Measurements from ENCODE around the gene KIT. TPM values are rescaled to one million over a fixed set of nuclear protein-coding genes. Genes with fewer than 3 reads are reported as not detected.

KIT gene
- total RNA-seq, 1 donor from 2014 or later = 8.1 TPM

DNA sequence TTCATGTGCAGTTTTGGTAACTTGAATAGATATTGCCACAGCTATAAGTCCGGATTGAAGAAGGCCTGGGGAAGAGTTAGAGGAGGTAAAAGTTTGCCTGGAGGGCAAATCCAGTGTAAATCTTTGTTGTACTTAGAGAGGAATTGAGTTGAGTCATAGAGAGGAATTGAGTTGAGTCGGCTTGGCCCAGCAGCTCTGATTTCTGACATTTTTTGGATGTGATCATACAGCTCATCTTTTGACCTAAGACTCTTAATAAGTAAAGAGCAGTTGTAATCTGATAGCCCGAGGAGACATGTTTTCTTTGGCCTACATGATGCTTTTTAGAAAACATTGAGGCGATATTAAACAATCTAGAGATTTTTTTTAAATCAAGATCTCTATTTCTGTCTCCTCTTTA lies 3.9 kb downstream of the KIT start:
- H3K4me3 Mint-ChIP-seq (ENCODE audit: unreplicated experiment) = no peak overlapping the region
- no peaks in the 10 kb centered on the region for H3K9me3 Mint-ChIP-seq (ENCODE audit: unreplicated experiment)

DNA sequence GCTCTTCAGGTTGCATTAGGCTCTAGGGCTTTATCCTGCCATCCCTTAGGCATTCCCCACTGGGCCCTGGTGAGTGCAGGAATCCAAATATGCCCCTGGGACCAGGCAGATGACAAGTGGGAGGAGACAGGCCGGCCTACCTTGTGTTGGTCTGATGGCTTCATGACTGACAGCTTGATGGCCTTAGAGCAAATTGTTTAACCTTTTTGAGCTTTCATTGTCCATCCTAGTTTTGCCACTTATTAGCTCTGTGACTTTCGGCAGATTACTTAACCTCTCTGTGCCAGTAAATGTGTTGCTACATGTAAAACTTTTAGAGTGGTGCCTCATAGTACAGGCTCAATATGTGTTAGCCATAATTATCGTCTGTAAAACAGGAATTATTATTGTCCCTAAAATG lies 4.4 kb downstream of the KIT start:
- H3K4me3 ChIP-seq (ENCODE audit: insufficient read depth, low read depth, low read length) = no peak overlapping the region
- no peaks in the 10 kb centered on the region for H4K20me1 ChIP-seq (ENCODE audit: insufficient read depth, low read length)
- H3K9me3 Mint-ChIP-seq (ENCODE audit: unreplicated experiment) = no peaks in the 10 kb centered on the region
- FAIRE-seq (no peak), DNase-seq (ENCODE audit: low read depth) (no peak)
- H3K36me3 ChIP-seq (ENCODE audit: insufficient read depth, low read length) = no peaks in the 10 kb centered on the region
- H3K79me2 ChIP-seq (ENCODE audit: insufficient read depth, low read length) = peaks cover 10% of the 10 kb centered on the region
- peak overlapping the region; percentile 64 for H3K4me2 ChIP-seq (ENCODE audit: low read length)
- H3K4me3 Mint-ChIP-seq (ENCODE audit: unreplicated experiment) = no peak overlapping the region
- H3K9ac ChIP-seq (ENCODE audit: low read length) = no peak overlapping the region
- H3K27ac Mint-ChIP-seq (ENCODE audit: unreplicated experiment) = no peak overlapping the region
- peaks cover 29% of the 10 kb centered on the region for H3K4me1 ChIP-seq (ENCODE audit: insufficient read depth, low read length)
- TF ChIP-seq EZH2 (IDR thresholded peaks at IDR 0.05; ENCODE audit: insufficient read depth, low read length) = no peak
- TF ChIP-seq, protein P1, sequence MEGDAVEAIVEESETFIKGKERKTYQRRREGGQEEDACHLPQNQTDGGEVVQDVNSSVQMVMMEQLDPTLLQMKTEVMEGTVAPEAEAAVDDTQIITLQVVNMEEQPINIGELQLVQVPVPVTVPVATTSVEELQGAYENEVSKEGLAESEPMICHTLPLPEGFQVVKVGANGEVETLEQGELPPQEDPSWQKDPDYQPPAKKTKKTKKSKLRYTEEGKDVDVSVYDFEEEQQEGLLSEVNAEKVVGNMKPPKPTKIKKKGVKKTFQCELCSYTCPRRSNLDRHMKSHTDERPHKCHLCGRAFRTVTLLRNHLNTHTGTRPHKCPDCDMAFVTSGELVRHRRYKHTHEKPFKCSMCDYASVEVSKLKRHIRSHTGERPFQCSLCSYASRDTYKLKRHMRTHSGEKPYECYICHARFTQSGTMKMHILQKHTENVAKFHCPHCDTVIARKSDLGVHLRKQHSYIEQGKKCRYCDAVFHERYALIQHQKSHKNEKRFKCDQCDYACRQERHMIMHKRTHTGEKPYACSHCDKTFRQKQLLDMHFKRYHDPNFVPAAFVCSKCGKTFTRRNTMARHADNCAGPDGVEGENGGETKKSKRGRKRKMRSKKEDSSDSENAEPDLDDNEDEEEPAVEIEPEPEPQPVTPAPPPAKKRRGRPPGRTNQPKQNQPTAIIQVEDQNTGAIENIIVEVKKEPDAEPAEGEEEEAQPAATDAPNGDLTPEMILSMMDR (IDR thresholded peaks at IDR 0.05; ENCODE audit: insufficient read depth, low read depth, low read length) = no peak
- no peaks in the 10 kb centered on the region for H3K36me3 Mint-ChIP-seq (ENCODE audit: low read depth, unreplicated experiment)
- H3K27me3 Mint-ChIP-seq (ENCODE audit: low read depth, unreplicated experiment) = peaks cover 4% of the 10 kb centered on the region
- H3K27me3 ChIP-seq (ENCODE audit: insufficient read depth, low read length) = peaks cover 4% of the 10 kb centered on the region
- peaks cover 21% of the 10 kb centered on the region for H3K4me1 Mint-ChIP-seq (ENCODE audit: low read depth, unreplicated experiment)
- H3K9me3 ChIP-seq (ENCODE audit: insufficient read depth, low read depth, low read length) = no peaks in the 10 kb centered on the region
- peak overlapping the region; percentile 24 for H3K27ac ChIP-seq (ENCODE audit: low read depth, low read length)
- H2AFZ ChIP-seq (ENCODE audit: low read depth, low read length) = no peak overlapping the region

More for the DNA sequence above, 3.9 kb downstream of the KIT start:
- Histone ChIP-seq H3K79me2 (ENCODE audit: insufficient read depth, low read length) (peaks cover 10% of the 10 kb centered on the region), H4K20me1 (ENCODE audit: insufficient read depth, low read length) (no peaks in the 10 kb centered on the region), H3K36me3 (ENCODE audit: insufficient read depth, low read length) (no peaks in the 10 kb centered on the region), H3K27me3 (ENCODE audit: insufficient read depth, low read length) (peaks cover 8% of the 10 kb centered on the region), H3K27ac (ENCODE audit: low read depth, low read length) (peak overlapping the region; percentile 69), H3K9ac (ENCODE audit: low read length) (no peak overlapping the region), H3K4me2 (ENCODE audit: low read length) (peak overlapping the region; percentile 64), H3K4me3 (ENCODE audit: insufficient read depth, low read depth, low read length) (no peak overlapping the region), H3K4me1 (ENCODE audit: insufficient read depth, low read length) (peaks cover 29% of the 10 kb centered on the region), H2AFZ (ENCODE audit: low read depth, low read length) (no peak overlapping the region), H3K9me3 (ENCODE audit: insufficient read depth, low read depth, low read length) (no peaks in the 10 kb centered on the region)
- H3K27me3 Mint-ChIP-seq (ENCODE audit: low read depth, unreplicated experiment) = peaks cover 8% of the 10 kb centered on the region
- H3K27ac Mint-ChIP-seq (ENCODE audit: unreplicated experiment) = peak overlapping the region; percentile 44
- FAIRE-seq (peak; percentile 99), DNase-seq (ENCODE audit: low read depth) (peak; percentile 58)
- no peaks in the 10 kb centered on the region for H3K36me3 Mint-ChIP-seq (ENCODE audit: low read depth, unreplicated experiment)
- TF ChIP-seq EZH2 (IDR thresholded peaks at IDR 0.05; ENCODE audit: insufficient read depth, low read length) = no peak
- TF ChIP-seq, protein P1 (IDR thresholded peaks at IDR 0.05; ENCODE audit: insufficient read depth, low read depth, low read length) = no peak
- peaks cover 21% of the 10 kb centered on the region for H3K4me1 Mint-ChIP-seq (ENCODE audit: low read depth, unreplicated experiment)

DNA sequence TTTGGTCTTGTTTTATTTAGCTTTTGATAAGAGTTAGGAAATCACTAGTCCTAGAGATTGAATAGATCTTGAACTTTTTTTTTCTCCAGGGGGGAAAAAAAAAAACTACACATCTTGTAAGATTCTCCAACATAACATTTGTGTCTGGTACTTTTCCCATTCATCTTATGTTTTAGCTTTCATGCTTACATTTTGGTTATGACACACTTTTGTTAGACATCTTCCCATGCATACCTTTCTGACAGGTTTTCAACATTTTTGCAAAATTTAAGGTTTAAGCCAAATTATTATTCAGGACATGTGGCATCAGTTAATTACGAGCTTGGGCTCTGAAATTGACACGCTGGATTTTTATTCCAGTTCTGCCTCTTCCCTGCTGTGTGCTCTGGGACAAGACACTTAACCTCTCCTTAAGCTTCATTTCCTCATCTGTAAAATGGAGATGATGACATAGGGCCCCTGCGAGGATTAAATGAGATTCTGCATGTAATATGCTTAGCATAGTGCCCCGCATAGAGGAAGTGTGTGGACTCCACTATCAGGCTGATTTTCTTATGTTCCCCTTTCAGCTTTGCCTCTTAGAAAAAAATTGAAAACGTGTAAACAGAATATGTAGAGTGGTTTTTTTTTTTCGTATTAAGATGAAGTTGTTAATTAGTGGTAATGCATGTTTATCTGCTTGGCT lies 5.3 kb downstream of the KIT start:
- Histone ChIP-seq H3K4me3 (ENCODE audit: insufficient read depth, low read depth, low read length) (no peak overlapping the region), H3K27me3 (ENCODE audit: insufficient read depth, low read length) (no peaks in the 10 kb centered on the region), H3K9ac (ENCODE audit: low read length) (no peak overlapping the region), H3K36me3 (ENCODE audit: insufficient read depth, low read length) (no peaks in the 10 kb centered on the region), H3K27ac (ENCODE audit: low read depth, low read length) (no peak overlapping the region), H3K9me3 (ENCODE audit: insufficient read depth, low read depth, low read length) (no peaks in the 10 kb centered on the region), H4K20me1 (ENCODE audit: insufficient read depth, low read length) (no peaks in the 10 kb centered on the region), H2AFZ (ENCODE audit: low read depth, low read length) (no peak overlapping the region), H3K4me2 (ENCODE audit: low read length) (no peak overlapping the region), H3K79me2 (ENCODE audit: insufficient read depth, low read length) (peaks cover 10% of the 10 kb centered on the region), H3K4me1 (ENCODE audit: insufficient read depth, low read length) (peaks cover 29% of the 10 kb centered on the region)
- no peaks in the 10 kb centered on the region for H3K36me3 Mint-ChIP-seq (ENCODE audit: low read depth, unreplicated experiment)
- peaks cover 6% of the 10 kb centered on the region for H3K27me3 Mint-ChIP-seq (ENCODE audit: low read depth, unreplicated experiment)
- no peak for DNase-seq (ENCODE audit: low read depth)
- no peaks in the 10 kb centered on the region for H3K9me3 Mint-ChIP-seq (ENCODE audit: unreplicated experiment)
- TF ChIP-seq, protein P1 (IDR thresholded peaks at IDR 0.05; ENCODE audit: insufficient read depth, low read depth, low read length) = no peak
- no peak for TF ChIP-seq EZH2 (IDR thresholded peaks at IDR 0.05; ENCODE audit: insufficient read depth, low read length)
- no peak overlapping the region for H3K27ac Mint-ChIP-seq (ENCODE audit: unreplicated experiment)
- H3K4me1 Mint-ChIP-seq (ENCODE audit: low read depth, unreplicated experiment) = peaks cover 21% of the 10 kb centered on the region
- H3K4me3 Mint-ChIP-seq (ENCODE audit: unreplicated experiment) = no peak overlapping the region
- FAIRE-seq = peak; percentile 47

Measured in astrocyte (in vitro differentiated cells and primary cell).